IPS DF 19.7 (cell line): ENCODE data around the gene TMEM187.

Experiments used
- DNase-seq: peaks from one replicate; pipeline ENCODE4 v3.0.0-alpha.2; 2013; ENCODE audit warnings: low read depth, low spot score

Gene TMEM187

GRCh38 chrX:154019633-154020528 lies 47.3 kb downstream of the TMEM187 start, which contains the start of gene IRAK1:
Gene IRAK1 (minus strand): TSS chrX:154019902. CDS start chrX:154019812, 90 bp downstream.
- DNase-seq: no peak

GRCh38 chrX:154020536-154021115 lies 48.1 kb downstream of the TMEM187 start:
- no peak for DNase-seq

- DNase-seq: no peak
Measured at GRCh38 chrX:154021131-154021611, 48.6 kb downstream of the TMEM187 start.

GRCh38 chrX:154022108-154022507 lies 49.6 kb downstream of the TMEM187 start:
- DNase-seq: no peak

- DNase-seq: no peak
Measured at GRCh38 chrX:154023276-154024000, 50.9 kb downstream of the TMEM187 start.

GRCh38 chrX:154024271-154024670 lies 51.7 kb downstream of the TMEM187 start:
- DNase-seq: no peak

- no peak for DNase-seq
Measured at GRCh38 chrX:154025230-154025629, 52.7 kb downstream of the TMEM187 start.

- DNase-seq: no peak
Measured at GRCh38 chrX:154026136-154027021, 53.8 kb downstream of the TMEM187 start.

GRCh38 chrX:154027022-154027402 lies 54.5 kb downstream of the TMEM187 start:
- no peak for DNase-seq

- DNase-seq: no peak
Measured at GRCh38 chrX:154027986-154028385, 55.4 kb downstream of the TMEM187 start.

GRCh38 chrX:154028502-154029184 lies 56.1 kb downstream of the TMEM187 start:
- no peak for DNase-seq

GRCh38 chrX:154029439-154029838 lies 56.9 kb downstream of the TMEM187 start:
- DNase-seq: no peak

- no peak for DNase-seq
Measured at GRCh38 chrX:154030266-154030665, 57.7 kb downstream of the TMEM187 start.

- no peak for DNase-seq
Measured at GRCh38 chrX:154030715-154031305, 58.3 kb downstream of the TMEM187 start.

GRCh38 chrX:154032160-154032559 lies 59.6 kb downstream of the TMEM187 start:
- DNase-seq: no peak

- DNase-seq: no peak
Measured at GRCh38 chrX:154032653-154033052, 60.1 kb downstream of the TMEM187 start.
